Fibroblast of villous mesenchyme (primary cell): ENCODE measurements around the gene NFKBIE. TPM values are rescaled to one million over a fixed set of nuclear protein-coding genes. Genes with fewer than 3 reads are reported as not detected.

ENCODE experiments used
- DNase-seq: peaks from one replicate; pipeline ENCODE4 v3.0.0-alpha.2; 2010; ENCODE audit warnings: low read depth
- H3K4me3 ChIP-seq: 2 replicates; pipeline ENCODE4 v1.5.1; 2011; ENCODE audit warnings: low read depth, mild to moderate bottlenecking, low read length
- total RNA-seq: library from RNA; depleted of rRNA; stranded (reverse); fragments of >200 nt; gene quantifications from 2 replicates; pipeline ENCODE4 v1.2.3, GENCODE V29; 2012
- TF ChIP-seq, protein P1 (sequence below): IDR thresholded peaks from 2 replicates; pipeline ENCODE4 v1.5.1; 2012; ENCODE audit warnings: low read depth, mild to moderate bottlenecking, low read length; ENCODE audit not compliant: insufficient read depth

The NFKBIE gene
- total RNA-seq, 1 donor, result 17.7 TPM

DNA sequence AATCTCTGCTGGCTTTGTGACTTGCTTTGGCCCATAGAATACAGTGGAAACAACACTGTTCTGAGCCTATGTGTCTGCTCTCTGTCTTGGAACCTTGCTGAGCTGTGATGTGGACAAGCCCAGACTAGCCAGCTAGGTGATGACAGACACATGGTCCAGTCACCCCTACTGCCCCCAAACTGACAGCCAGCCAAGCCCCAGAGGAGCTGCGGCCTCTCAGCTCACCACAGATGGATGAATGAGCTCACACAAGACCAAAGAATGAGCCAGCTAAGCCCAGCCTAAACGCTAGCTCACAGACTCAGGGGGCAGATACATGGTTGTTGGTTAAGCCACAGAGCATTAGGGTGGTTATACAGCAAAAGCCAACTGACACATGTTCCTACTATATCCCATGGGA lies 43.7 kb upstream of the NFKBIE start:
- TF ChIP-seq, protein P1, sequence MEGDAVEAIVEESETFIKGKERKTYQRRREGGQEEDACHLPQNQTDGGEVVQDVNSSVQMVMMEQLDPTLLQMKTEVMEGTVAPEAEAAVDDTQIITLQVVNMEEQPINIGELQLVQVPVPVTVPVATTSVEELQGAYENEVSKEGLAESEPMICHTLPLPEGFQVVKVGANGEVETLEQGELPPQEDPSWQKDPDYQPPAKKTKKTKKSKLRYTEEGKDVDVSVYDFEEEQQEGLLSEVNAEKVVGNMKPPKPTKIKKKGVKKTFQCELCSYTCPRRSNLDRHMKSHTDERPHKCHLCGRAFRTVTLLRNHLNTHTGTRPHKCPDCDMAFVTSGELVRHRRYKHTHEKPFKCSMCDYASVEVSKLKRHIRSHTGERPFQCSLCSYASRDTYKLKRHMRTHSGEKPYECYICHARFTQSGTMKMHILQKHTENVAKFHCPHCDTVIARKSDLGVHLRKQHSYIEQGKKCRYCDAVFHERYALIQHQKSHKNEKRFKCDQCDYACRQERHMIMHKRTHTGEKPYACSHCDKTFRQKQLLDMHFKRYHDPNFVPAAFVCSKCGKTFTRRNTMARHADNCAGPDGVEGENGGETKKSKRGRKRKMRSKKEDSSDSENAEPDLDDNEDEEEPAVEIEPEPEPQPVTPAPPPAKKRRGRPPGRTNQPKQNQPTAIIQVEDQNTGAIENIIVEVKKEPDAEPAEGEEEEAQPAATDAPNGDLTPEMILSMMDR, result no peak
- no peak overlapping the region for H3K4me3 ChIP-seq
- DNase-seq, result no peak

DNA sequence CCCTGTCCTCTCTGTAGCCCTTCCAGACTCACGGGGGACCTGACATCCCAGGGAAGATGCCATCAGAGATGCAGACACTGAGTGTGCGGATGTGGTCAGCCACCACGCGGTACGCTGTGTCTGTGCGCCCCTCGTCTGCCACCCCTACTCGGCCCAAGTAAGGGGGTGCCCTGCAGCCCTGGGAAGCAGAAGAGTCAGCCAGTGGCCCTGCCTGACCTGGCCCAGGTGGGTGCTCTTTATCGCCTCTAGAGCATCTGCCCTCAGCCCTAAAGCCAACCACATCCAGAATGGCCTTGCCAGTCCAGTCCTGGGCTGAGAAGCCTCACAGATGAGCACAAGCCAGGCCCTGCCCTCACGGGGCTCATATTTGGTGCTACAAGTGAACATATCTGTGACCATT lies 41.9 kb upstream of the NFKBIE start:
- TF ChIP-seq, protein P1, result no peak
- no peak overlapping the region for H3K4me3 ChIP-seq
- DNase-seq, result no peak

DNA sequence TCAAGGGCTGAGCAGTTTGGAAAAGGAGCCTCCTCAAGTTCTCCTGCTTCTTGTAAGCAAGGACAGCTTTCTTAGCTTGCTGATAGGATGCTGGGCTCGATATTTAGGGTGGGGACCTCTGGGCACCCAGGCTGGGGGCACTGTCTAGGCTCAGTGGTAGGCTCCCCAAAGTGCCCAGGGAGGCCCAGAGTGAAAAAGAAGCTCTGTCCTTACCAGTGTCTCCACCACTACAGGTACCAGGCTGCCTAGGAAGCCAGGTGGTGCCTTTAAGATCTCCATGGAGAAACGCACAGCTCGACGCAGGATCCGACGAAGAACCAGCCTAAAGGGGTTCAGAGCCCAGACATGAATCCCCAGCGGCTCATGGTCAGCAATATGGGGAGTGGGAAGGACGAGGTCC lies 41.4 kb upstream of the NFKBIE start:
- no peak for DNase-seq
- H3K4me3 ChIP-seq, result no peak overlapping the region
- TF ChIP-seq, protein P1, result no peak

DNA sequence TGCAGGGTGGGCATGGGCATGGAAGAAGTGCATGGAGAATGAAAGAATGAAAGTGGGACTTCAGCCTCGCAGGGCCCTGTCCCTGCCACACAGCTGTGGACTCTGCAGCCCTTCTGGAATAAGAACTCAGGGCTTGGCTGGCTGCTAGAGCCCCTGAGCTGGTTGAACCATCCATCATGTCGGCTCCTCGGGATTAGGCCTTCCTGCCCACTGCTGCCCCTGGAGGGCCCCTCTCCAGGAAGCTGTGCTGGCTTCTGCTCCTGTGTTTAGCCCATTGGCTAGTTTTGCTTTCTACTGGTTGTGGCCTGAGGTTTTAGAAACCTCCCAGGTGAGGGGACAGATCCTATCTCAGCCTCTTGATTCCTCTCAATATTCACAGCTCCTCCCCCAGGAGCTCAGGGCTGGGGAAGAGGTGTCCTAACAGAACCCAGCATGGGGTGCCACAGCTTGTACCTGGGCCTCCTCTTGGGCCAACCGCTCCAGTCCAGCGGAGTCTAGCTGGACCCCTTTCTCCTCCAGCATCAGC lies 39.9 kb upstream of the NFKBIE start:
- DNase-seq, result no peak
- TF ChIP-seq, protein P1, result no peak
- no peak overlapping the region for H3K4me3 ChIP-seq

DNA sequence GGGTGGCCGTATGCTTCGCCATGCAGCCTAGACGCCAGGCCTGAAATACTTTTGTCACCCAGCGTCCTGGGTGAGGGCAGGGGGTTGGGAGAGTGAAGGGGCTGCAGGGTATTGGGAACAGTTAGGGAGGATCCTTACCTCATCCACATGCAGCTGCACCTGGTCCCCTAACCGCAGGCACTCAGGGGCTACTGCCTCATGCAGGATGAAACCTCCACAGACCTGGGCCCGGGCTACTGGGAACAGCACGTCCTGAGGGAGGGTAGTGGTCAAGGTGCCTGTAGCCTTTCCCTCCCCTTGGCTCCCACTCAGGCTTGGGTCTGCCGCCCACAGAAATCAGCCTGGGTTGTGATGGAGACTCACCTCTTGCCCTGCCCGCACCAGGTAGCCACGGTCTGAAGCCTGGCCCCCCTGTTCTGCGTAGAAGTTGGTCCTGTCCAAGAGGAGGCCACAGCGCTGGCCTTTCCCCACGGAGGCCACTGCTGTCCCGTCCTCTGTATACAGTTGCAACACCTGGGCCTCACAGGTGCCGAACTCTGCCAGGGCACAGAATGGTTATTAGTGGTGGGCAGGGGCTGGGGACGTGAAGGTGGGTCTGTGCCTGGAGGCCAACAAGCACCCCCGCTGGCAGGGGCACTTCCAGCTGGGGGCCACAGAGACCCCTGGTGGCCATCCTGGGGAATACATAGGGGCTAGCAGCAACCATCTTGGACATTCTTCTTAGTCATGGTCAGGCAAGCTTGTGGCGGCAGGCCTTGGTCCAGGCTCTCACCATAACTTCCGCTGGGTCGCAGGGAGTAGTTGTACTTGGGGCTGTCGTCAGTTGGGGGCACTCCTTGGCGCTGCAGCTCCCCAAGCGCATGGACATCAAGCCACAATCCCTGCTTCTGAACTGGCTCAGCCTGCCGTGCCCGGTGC lies 39.2 kb upstream of the NFKBIE start:
- H3K4me3 ChIP-seq, result no peak overlapping the region
- peak; percentile 29 for DNase-seq
- TF ChIP-seq, protein P1, result peak; percentile 88

DNA sequence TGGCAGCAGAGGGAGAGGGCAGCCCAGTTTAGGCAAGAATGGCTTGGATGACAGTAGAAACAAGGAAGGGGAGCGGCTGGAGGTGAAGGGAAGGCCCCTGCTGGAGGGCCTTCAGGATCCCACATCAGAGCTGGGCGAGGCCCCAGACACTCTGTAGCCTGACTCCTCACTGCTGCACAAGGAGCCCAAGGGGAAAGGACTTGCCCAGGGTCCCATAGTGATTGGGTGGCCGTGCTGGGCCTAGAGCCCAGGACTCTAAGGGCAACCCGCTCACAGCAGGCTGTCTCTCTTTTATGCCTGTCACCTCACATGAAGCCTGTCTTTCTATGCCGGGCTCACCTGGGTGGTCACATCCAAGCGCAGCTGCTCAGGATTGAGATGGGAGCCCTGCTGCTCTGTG lies 38.5 kb upstream of the NFKBIE start:
- TF ChIP-seq, protein P1, result no peak
- H3K4me3 ChIP-seq, result no peak overlapping the region
- no peak for DNase-seq

DNA sequence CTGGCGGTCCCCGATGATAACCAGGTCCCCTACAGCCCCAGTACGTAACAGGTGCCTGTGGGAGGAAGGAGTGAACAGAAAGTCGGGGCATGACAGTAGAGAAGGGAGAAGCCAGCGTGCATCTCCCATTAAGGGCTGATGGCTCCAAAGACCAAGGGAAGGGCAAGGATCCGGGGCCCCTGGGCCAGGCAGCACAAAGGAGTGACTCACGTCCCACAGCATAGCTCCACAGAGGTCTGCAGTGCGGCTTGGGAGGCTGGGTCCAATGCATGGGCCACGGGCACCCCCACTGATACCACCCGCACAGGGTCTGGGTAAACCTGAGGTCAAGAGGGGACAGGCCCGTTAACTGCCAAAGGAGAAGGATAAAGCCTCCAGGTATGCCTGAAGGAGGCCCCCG lies 37.5 kb upstream of the NFKBIE start:
- no peak overlapping the region for H3K4me3 ChIP-seq
- TF ChIP-seq, protein P1, result no peak
- DNase-seq, result no peak
